Peyer's patch (tissue), 4 donors: ENCODE data around the gene SAP25. TPM values are rescaled to one million over a fixed set of nuclear protein-coding genes. Genes with fewer than 3 reads are reported as not detected.

Experiments used
- DNase-seq, 3 donors: peaks; one replicate each; pipeline ENCODE4 v3.0.0-alpha.2; 2017 to 2019
- H3K27ac ChIP-seq, 4 donors: fragments of 200-600 bp; sonication (generic); one replicate each; pipeline ENCODE4 v1.5.1; 2016 to 2019
- H3K27me3 ChIP-seq, 2 donors: fragments of 200-600 bp; sonication (generic); one replicate each; pipeline ENCODE4 v1.5.1; 2019
- H3K36me3 ChIP-seq, 3 donors: fragments of 200-600 bp; sonication (generic); one replicate each; pipeline ENCODE4 v1.5.1; 2016 to 2019
- H3K4me1 ChIP-seq, 4 donors: fragments of 200-600 bp; sonication (generic); one replicate each; pipeline ENCODE4 v1.5.1; 2016 to 2019
- H3K4me3 ChIP-seq, 4 donors: fragments of 200-600 bp; sonication (generic); 1 replicate in 3 of 4; 2 replicates in 1 of 4; pipeline ENCODE4 v1.5.1; 2016 to 2019; ENCODE audit warnings: mild to moderate bottlenecking in 1 of 4
- H3K9me3 ChIP-seq, 4 donors: fragments of 200-600 bp; sonication (generic); one replicate each; pipeline ENCODE4 v1.5.1; 2016 to 2019; ENCODE audit warnings: mild to moderate bottlenecking in 1 of 4
- POLR2A ChIP-seq, 2 donors: fragments of 450-650 bp; IDR thresholded peaks; one replicate each; pipeline ENCODE4 v1.5.1; 2017; ENCODE audit warnings: antibody characterized with exemption in 2 of 2, mild to moderate bottlenecking in 2 of 2, moderate library complexity in 2 of 2
- total RNA-seq, 4 donors: library from RNA; depleted of rRNA; stranded (reverse); fragments of >200 nt; gene quantifications; one replicate each; pipeline ENCODE4 v1.1.0, GENCODE V29; 2016
- TF ChIP-seq, protein P1 (sequence below), 6 experiments: fragments of 450-650 bp in 4 of 6; fragments of 200-600 bp in 2 of 6; sonication (generic) in 1 of 6; IDR thresholded peaks; one replicate each; pipeline ENCODE4 v1.5.1; 2017 to 2019; ENCODE audit warnings: antibody characterized with exemption in 6 of 6, mild to moderate bottlenecking in 3 of 6, moderate library complexity in 1 of 6

The SAP25 gene
- total RNA-seq, 4 donors from 2014 or later = 2.5 to 18.2 (median 13.4) TPM

DNA sequence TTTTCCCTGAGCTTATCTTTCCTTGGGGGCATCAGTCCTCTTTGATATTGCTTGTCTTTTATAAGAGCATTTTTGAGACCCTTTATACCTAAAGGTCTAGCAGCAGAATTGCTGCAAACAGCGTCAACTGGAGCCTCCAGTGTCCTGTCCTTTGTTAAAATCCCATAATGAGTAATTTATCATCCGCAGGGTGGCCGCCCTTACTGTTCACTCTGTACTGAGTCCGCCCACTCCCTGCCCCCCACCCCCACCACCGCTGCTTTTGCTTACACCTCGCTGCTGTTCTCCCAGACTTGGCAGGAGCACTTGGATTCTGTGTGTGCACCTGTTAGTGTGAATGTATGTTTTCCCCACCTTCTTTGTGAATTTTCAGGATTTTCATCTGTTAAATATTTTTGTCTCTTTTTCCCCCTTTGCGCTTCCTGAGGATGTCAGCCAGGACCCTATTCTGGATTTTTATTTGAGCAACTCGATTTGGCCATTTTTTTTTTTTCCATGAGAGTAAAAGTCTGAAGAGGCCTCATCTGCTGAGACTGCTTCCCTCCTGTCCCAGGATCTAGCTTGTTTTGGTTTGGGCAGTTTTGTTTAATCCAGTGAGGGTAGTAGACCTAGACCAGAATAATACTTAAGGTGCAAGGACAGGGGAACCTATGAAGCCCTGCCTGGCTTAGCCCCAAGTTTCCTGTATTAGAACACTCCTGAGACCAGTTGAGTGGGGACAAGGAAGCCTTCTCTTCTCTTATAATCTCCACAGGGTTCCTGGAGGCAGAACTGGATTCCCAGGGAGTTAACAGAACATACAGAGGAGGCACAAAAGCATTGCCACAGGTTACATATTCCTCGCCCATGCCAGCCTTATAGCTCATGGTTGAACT, 26.5 kb downstream of the SAP25 start:
- no peak for DNase-seq
- peak overlapping the region; percentile 75 to 91 (median 81) for H3K27ac ChIP-seq
- H3K4me3 ChIP-seq = peak overlapping the region in 1 of 4 donors; percentile 4
- no peaks in the 10 kb centered on the region for H3K9me3 ChIP-seq
- peaks cover 0 to 37% (median 0%) of the 10 kb centered on the region in 3 donors for H3K36me3 ChIP-seq
- TF ChIP-seq, protein P1, sequence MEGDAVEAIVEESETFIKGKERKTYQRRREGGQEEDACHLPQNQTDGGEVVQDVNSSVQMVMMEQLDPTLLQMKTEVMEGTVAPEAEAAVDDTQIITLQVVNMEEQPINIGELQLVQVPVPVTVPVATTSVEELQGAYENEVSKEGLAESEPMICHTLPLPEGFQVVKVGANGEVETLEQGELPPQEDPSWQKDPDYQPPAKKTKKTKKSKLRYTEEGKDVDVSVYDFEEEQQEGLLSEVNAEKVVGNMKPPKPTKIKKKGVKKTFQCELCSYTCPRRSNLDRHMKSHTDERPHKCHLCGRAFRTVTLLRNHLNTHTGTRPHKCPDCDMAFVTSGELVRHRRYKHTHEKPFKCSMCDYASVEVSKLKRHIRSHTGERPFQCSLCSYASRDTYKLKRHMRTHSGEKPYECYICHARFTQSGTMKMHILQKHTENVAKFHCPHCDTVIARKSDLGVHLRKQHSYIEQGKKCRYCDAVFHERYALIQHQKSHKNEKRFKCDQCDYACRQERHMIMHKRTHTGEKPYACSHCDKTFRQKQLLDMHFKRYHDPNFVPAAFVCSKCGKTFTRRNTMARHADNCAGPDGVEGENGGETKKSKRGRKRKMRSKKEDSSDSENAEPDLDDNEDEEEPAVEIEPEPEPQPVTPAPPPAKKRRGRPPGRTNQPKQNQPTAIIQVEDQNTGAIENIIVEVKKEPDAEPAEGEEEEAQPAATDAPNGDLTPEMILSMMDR (IDR thresholded peaks at IDR 0.05) = no peak
- no peak for TF ChIP-seq POLR2A (IDR thresholded peaks at IDR 0.05)
- peaks cover 5 to 65% (median 31%) of the 10 kb centered on the region in 4 donors for H3K4me1 ChIP-seq
- no peaks in the 10 kb centered on the region for H3K27me3 ChIP-seq

DNA sequence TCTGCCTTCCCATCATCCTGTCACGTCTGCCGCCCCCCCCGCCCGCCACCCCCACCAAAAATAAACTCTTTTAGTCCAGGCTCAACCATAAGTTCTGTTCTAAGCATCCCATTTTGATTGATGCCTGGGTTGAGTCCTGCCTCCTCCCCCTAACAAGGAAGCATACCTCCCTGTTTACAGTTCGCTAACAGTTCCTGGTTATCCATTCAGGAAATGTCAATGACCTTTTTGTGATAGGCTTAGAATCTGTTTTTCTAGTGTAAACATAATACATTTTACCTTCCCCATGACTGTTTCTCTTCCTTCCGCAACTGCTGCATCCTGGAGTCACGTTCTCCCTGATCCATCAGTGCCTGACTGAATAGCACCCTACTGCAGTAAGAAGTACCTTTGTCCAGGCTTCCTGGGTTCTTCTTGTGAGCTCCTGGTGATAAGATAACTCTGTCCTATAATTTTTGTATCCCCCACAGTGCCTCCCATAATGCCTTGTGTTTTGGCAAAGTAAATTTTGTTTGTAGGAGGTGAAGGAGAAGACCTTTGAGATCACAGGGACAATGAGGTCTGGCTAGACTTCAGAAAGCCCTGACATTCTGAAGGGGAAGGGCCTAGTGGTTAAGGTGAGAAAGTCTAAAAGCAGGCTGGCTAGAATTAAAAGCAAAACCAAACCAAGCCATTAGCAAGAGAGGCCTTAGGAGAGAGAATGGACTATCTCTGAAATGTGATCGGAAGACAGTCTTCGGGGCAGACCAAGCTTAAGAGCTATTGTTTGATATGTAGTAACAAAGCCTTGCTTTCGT, 27.4 kb downstream of the SAP25 start:
- Histone ChIP-seq H3K27ac (peak overlapping the region; percentile 75 to 91 (median 81)), H3K4me3 (peak overlapping the region in 1 of 4 donors; percentile 4), H3K9me3 (no peaks in the 10 kb centered on the region), H3K4me1 (peaks cover 5 to 73% (median 31%) of the 10 kb centered on the region in 4 donors), H3K36me3 (peaks cover 0 to 29% (median 0%) of the 10 kb centered on the region in 3 donors), H3K27me3 (no peaks in the 10 kb centered on the region)
- no peak for DNase-seq
- TF ChIP-seq, protein P1 (IDR thresholded peaks at IDR 0.05) = no peak
- TF ChIP-seq POLR2A (IDR thresholded peaks at IDR 0.05) = peak in 1 of 2 donors; percentile 19

DNA sequence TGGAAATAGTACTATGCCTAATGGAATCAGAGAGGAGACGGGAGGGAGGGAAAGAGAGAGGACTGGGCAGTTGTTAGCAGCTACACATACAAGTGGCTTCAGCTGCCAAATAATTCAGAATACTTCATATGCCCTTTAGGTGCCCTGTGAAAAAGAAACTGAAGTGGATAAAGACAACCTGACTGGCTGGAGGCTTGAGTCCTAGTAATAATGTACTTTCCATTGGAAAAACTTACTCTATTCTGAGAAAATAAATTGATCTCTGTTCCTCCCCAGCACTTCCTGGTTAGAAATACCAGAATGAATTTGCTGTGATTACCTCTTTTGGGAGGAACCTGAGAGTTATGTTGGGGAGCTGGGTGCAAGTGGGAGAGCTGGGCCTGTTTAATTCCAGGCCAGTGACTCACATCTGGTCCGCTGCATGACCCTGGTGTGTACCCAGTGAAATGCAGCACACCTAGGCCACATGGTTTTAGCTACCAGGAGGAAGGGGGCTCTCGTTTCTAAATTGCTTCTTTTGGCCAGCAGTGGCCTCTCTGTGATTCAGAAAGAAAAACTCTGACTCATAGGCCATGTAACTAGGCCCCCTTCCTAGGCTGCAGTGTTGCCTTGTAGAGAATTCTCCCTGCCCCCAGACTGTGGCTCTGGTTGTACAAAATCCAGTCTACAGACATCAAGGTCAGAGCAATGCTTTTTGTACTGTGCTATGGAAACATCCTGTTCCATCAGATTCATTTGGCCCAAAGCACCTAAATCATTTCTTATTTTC, 28.2 kb downstream of the SAP25 start:
- TF ChIP-seq, protein P1 (IDR thresholded peaks at IDR 0.05) = no peak
- TF ChIP-seq POLR2A (IDR thresholded peaks at IDR 0.05) = no peak

DNA sequence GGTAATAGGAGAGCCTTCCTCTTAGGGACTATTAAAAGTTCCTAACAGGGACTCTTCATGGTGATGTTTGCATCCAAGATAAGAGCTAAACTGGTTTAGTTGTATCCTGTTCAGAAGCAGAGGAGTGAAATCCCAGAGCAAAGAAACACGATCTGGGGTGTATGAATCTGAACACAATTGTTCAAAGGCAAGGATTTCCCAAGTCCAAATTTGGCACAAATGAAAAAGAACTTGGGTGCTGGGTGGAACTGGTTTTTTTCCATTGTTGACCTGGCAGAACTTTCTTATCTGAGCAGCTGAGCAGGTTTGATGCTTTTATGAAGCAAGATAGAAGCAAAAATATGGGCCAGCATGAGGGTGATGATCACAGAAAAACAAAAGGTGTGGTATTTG, 28.7 kb downstream of the SAP25 start:
- no peaks in the 10 kb centered on the region for H3K27me3 ChIP-seq
- no peaks in the 10 kb centered on the region for H3K9me3 ChIP-seq
- no peak for DNase-seq
- peaks cover 0 to 18% (median 0%) of the 10 kb centered on the region in 3 donors for H3K36me3 ChIP-seq
- no peak overlapping the region for H3K4me3 ChIP-seq
- peak overlapping the region; percentile 75 to 91 (median 81) for H3K27ac ChIP-seq
- TF ChIP-seq, protein P1 (IDR thresholded peaks at IDR 0.05) = no peak
- TF ChIP-seq POLR2A (IDR thresholded peaks at IDR 0.05) = no peak
- peaks cover 5 to 83% (median 31%) of the 10 kb centered on the region in 4 donors for H3K4me1 ChIP-seq

More for the DNA sequence above, 28.2 kb downstream of the SAP25 start:
- Histone ChIP-seq H3K4me1 (peaks cover 5 to 79% (median 31%) of the 10 kb centered on the region in 4 donors), H3K36me3 (peaks cover 0 to 21% (median 0%) of the 10 kb centered on the region in 3 donors), H3K27ac (peak overlapping the region; percentile 75 to 91 (median 81)), H3K9me3 (no peaks in the 10 kb centered on the region), H3K27me3 (no peaks in the 10 kb centered on the region), H3K4me3 (peak overlapping the region in 1 of 4 donors; percentile 4)
- peak in 1 of 3 donors; percentile 65 for DNase-seq

DNA sequence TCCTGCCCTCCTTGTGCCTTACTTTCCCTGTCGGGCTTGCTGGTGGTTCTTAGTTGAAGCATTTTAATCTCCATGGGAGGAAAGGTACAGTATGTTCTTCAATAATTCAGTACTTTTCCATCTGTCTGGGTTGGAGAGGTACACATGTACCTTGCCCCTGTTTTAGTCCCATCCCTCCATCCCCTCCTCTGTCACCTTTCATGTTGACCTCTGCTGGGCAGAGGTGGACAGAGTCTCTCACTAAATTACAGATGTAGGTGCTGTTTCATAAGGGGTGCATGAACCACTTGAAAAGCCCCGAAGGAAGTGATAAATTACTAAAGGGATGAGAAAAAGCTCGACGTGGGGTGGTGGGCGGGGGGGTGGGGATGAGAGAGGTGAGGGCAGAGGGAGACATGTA, 29.3 kb downstream of the SAP25 start:
- no peak for TF ChIP-seq POLR2A (IDR thresholded peaks at IDR 0.05)
- TF ChIP-seq, protein P1 (IDR thresholded peaks at IDR 0.05) = no peak
- Histone ChIP-seq H3K27ac (peak overlapping the region; percentile 75 to 91 (median 81)), H3K9me3 (no peaks in the 10 kb centered on the region), H3K4me1 (peaks cover 5 to 83% (median 28%) of the 10 kb centered on the region in 4 donors), H3K4me3 (no peak overlapping the region), H3K36me3 (peaks cover 0 to 12% (median 0%) of the 10 kb centered on the region in 3 donors), H3K27me3 (no peaks in the 10 kb centered on the region)
- DNase-seq = no peak
